ENCODE measurements around the gene SRC. TPM values are rescaled to one million over a fixed set of nuclear protein-coding genes. Genes with fewer than 3 reads are reported as not detected.
A peak's percentile ranks its signal among the peaks of the same experiment; 100 is the strongest.

SRC gene
- total RNA-seq, 1 donor from 2014 or later = 210 TPM

GRCh38 chr20:37315021-37315451 is 30.9 kb upstream of the SRC start:
- peak; percentile 80 for DNase-seq (ENCODE audit: low spot score)

GRCh38 chr20:37315452-37316110 is 30.4 kb upstream of the SRC start:
- DNase-seq (ENCODE audit: low spot score) = no peak

- no peak for DNase-seq (ENCODE audit: low spot score)
These were observed 29.7 kb upstream of the SRC start for GRCh38 chr20:37316116-37316774.

GRCh38 chr20:37316775-37317170 is 29.2 kb upstream of the SRC start:
- no peak for DNase-seq (ENCODE audit: low spot score)

GRCh38 chr20:37317316-37317715 is 28.6 kb upstream of the SRC start:
- no peak for DNase-seq (ENCODE audit: low spot score)

- no peak for DNase-seq (ENCODE audit: low spot score)
These were observed 27.8 kb upstream of the SRC start for GRCh38 chr20:37317994-37318640.

- no peak for DNase-seq (ENCODE audit: low spot score)
These were observed 26.7 kb upstream of the SRC start for GRCh38 chr20:37319151-37319671.

GRCh38 chr20:37323985-37324384 is 22.0 kb upstream of the SRC start:
- no peak for DNase-seq (ENCODE audit: low spot score)

GRCh38 chr20:37325206-37325605 is 20.7 kb upstream of the SRC start:
- DNase-seq (ENCODE audit: low spot score) = no peak

- DNase-seq (ENCODE audit: low spot score) = no peak
These were observed 19.3 kb upstream of the SRC start for GRCh38 chr20:37326666-37327065.

- peak; percentile 76 for DNase-seq (ENCODE audit: low spot score)
These were observed 18.2 kb upstream of the SRC start for GRCh38 chr20:37327748-37328147.

- no peak for DNase-seq (ENCODE audit: low spot score)
These were observed 17.6 kb upstream of the SRC start for GRCh38 chr20:37328149-37328945.

- DNase-seq (ENCODE audit: low spot score) = no peak
These were observed 16.3 kb upstream of the SRC start for GRCh38 chr20:37329481-37330165.

- DNase-seq (ENCODE audit: low spot score) = no peak
These were observed 15.6 kb upstream of the SRC start for GRCh38 chr20:37330316-37330715.

- no peak for DNase-seq (ENCODE audit: low spot score)
These were observed 14.7 kb upstream of the SRC start for GRCh38 chr20:37331060-37331857.

- DNase-seq (ENCODE audit: low spot score) = no peak
These were observed 12.7 kb upstream of the SRC start for GRCh38 chr20:37333130-37333847.

GRCh38 chr20:37333848-37334318 is 12.1 kb upstream of the SRC start:
- no peak for DNase-seq (ENCODE audit: low spot score)

GRCh38 chr20:37334450-37334849 is 11.5 kb upstream of the SRC start:
- DNase-seq (ENCODE audit: low spot score) = no peak

- no peak for DNase-seq (ENCODE audit: low spot score)
These were observed 10.1 kb upstream of the SRC start for GRCh38 chr20:37335642-37336368.

All from mucosa of gallbladder (tissue), 1 donor.